ENCODE measurements around the gene FMO2. TPM values are rescaled to one million over a fixed set of nuclear protein-coding genes. Genes with fewer than 3 reads are reported as not detected.

Gene FMO2, protein sequence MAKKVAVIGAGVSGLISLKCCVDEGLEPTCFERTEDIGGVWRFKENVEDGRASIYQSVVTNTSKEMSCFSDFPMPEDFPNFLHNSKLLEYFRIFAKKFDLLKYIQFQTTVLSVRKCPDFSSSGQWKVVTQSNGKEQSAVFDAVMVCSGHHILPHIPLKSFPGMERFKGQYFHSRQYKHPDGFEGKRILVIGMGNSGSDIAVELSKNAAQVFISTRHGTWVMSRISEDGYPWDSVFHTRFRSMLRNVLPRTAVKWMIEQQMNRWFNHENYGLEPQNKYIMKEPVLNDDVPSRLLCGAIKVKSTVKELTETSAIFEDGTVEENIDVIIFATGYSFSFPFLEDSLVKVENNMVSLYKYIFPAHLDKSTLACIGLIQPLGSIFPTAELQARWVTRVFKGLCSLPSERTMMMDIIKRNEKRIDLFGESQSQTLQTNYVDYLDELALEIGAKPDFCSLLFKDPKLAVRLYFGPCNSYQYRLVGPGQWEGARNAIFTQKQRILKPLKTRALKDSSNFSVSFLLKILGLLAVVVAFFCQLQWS
- polyA plus RNA-seq (2012; ENCODE audit: insufficient read depth, insufficient read length, low read depth): not detected

DNA sequence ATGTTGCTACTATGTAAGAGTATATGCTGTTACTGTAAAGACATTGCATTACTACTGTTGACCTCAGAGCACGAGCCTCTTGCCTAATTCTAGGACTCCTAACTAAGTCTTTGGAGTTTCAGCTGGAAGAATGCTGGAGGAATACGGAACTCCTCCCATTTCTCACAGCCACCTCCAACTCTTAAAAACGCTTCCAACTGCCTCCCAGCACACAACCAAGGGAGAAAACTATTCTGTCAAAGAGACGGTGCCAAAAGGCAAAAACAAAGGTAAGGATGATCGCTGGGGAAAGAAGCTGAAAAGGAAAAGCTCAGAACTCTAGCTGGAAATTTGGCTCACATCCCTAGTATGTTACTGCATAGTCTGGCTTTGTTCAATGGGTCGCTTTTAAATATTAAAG is at the start of gene FMO2:
TSS of gene FMO2 (plus strand) at position 210 of the 400 bp plus-strand sequence. CDS start 414 bp downstream, outside the sequence.
- H3K27me3 ChIP-seq: no peaks in the 10 kb centered on the region
- DNase-seq: no peak
- TF ChIP-seq, protein P1, sequence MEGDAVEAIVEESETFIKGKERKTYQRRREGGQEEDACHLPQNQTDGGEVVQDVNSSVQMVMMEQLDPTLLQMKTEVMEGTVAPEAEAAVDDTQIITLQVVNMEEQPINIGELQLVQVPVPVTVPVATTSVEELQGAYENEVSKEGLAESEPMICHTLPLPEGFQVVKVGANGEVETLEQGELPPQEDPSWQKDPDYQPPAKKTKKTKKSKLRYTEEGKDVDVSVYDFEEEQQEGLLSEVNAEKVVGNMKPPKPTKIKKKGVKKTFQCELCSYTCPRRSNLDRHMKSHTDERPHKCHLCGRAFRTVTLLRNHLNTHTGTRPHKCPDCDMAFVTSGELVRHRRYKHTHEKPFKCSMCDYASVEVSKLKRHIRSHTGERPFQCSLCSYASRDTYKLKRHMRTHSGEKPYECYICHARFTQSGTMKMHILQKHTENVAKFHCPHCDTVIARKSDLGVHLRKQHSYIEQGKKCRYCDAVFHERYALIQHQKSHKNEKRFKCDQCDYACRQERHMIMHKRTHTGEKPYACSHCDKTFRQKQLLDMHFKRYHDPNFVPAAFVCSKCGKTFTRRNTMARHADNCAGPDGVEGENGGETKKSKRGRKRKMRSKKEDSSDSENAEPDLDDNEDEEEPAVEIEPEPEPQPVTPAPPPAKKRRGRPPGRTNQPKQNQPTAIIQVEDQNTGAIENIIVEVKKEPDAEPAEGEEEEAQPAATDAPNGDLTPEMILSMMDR (IDR thresholded peaks at IDR 0.05; ENCODE audit: low read depth, low read length): no peak

DNA sequence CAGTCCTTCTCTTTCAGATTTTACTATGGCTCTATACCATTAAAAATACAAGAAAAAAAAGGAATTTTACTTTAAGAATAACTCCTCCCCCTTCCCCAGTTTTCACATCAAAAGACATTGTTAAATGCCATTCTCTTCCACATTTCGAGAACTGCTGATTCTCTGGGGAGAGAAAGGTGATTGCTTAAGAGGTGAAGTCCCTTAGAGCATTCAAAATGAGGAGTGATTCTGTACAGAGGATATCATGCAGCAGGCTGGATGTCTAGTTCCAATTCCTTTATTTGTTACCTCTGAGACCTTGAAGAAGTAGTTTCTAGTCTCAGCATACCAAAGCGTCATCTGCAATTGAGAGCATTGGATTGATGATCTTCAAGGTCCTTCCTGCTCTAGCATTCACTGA is 47.5 kb upstream of the FMO2 start:
- Histone ChIP-seq H3K27me3 (no peaks in the 10 kb centered on the region), H3K36me3 (no peaks in the 10 kb centered on the region), H3K4me1 (no peaks in the 10 kb centered on the region), H3K4me3 (ENCODE audit: low read depth, low read length) (no peak overlapping the region), H3K9me3 (no peaks in the 10 kb centered on the region)
- TF ChIP-seq, protein P1 (IDR thresholded peaks at IDR 0.05; ENCODE audit: low read depth, low read length): no peak
- DNase-seq: no peak

More for the DNA sequence above, at the start of gene FMO2:
- no peak within 1 kb of the TSS for H3K4me3 ChIP-seq (ENCODE audit: low read depth, low read length)
- H3K9me3 ChIP-seq: no peaks in the 10 kb centered on the region
- no peaks in the 10 kb centered on the region for H3K4me1 ChIP-seq
- H3K36me3 ChIP-seq: no peaks in the 10 kb centered on the region

DNA sequence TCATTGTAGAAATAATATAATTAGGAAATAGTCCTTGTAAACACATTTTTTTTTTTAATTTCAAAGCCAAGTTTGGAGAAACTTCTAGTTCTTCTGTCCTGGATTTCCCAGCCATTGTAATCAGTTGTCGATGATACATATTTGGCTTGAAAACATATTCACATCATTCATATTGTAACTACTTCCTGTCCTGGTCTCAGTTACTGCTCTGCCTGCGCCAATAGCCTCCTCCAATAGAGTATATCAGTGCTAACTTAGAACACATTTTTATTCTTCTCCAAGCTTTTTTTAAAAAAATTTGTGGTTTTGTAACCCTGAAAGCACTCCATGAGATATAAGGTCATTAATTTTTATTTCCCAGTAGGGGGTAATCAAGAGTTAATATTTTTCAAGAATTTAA is 46.1 kb upstream of the FMO2 start:
- Histone ChIP-seq H3K4me3 (ENCODE audit: low read depth, low read length) (no peak overlapping the region), H3K4me1 (no peaks in the 10 kb centered on the region), H3K9me3 (no peaks in the 10 kb centered on the region), H3K27me3 (no peaks in the 10 kb centered on the region), H3K36me3 (no peaks in the 10 kb centered on the region)
- DNase-seq: no peak
- TF ChIP-seq, protein P1 (IDR thresholded peaks at IDR 0.05; ENCODE audit: low read depth, low read length): no peak

DNA sequence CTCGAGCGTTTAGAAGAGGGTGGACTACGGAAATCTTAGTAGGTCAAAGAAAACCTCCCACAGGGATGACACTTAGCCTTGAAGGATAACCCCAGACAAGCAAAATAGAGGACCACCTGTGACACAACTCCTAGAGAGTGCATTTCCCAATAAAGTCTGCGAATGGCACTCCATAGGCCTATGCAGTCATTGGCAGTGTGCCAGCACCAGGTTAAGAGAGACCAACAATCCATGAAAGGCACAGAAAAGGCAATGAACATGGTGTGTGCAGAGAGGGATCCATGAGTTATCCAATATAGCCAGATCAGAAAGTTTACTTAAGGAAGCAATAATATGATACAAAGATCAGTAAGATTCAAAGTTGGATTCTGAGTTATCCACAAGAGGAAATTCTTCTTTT is 45.2 kb upstream of the FMO2 start:
- H3K36me3 ChIP-seq: no peaks in the 10 kb centered on the region
- no peak overlapping the region for H3K4me3 ChIP-seq (ENCODE audit: low read depth, low read length)
- H3K27me3 ChIP-seq: no peaks in the 10 kb centered on the region
- H3K4me1 ChIP-seq: no peaks in the 10 kb centered on the region
- TF ChIP-seq, protein P1 (IDR thresholded peaks at IDR 0.05; ENCODE audit: low read depth, low read length): no peak
- H3K9me3 ChIP-seq: no peaks in the 10 kb centered on the region
- DNase-seq: no peak

DNA sequence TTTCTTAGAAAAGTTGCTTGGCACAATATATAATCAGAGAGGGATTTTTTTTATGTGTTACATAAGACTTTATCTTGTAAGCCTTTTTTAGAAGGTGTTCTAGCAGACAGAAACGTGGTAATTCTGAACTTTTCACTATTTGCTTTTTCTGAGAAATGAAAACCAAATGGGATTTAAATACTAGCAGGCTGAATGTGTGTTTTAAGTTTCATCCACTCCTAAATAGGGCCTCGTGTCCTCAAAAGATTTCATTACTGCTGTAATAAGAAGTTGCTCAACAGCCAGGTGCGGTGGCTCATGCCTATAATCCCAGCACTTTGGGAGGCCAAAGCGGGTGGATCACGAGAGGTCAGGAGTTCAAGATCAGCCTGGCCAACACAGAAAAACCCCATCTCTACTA is 44.7 kb upstream of the FMO2 start:
- Histone ChIP-seq H3K9me3 (no peaks in the 10 kb centered on the region), H3K27me3 (no peaks in the 10 kb centered on the region), H3K4me1 (no peaks in the 10 kb centered on the region), H3K4me3 (ENCODE audit: low read depth, low read length) (no peak overlapping the region), H3K36me3 (no peaks in the 10 kb centered on the region)
- TF ChIP-seq, protein P1 (IDR thresholded peaks at IDR 0.05; ENCODE audit: low read depth, low read length): no peak
- no peak for DNase-seq

All from BE2C (cell line).